NCI-H1417 (cell line): ENCODE data around the gene ATP11A.
"Not testable (repeated sequence)": the region's sequence is repeated elsewhere in the genome, so short reads cannot be mapped to it uniquely, and the experiment has no call there.

Source experiments
- DNase-seq, 3 experiments: peaks; one replicate each; lab custom pipeline; 2025; lab: John Stamatoyannopoulos, UW

Gene ATP11A

GRCh38 chr13:112880221-112880641, 190.4 kb downstream of the ATP11A start:
- no peak for DNase-seq

- DNase-seq: no peak
Measured at GRCh38 chr13:112880976-112881540, 191.2 kb downstream of the ATP11A start.

GRCh38 chr13:112881656-112882554, 192.1 kb downstream of the ATP11A start:
- no peak for DNase-seq

- DNase-seq: no peak
Measured at GRCh38 chr13:112882555-112883024, 192.8 kb downstream of the ATP11A start.

- DNase-seq: no peak
Measured at GRCh38 chr13:112883241-112883945, 193.6 kb downstream of the ATP11A start.

GRCh38 chr13:112884700-112885099, 194.9 kb downstream of the ATP11A start:
- DNase-seq: not testable (repeated sequence)

GRCh38 chr13:112885242-112885781, 195.5 kb downstream of the ATP11A start:
- DNase-seq: no peak

GRCh38 chr13:112885782-112886268, 196.0 kb downstream of the ATP11A start:
- peak; percentile 90 to 96 (median 95) for DNase-seq

- peak in 2 of 3 experiments; percentile 89 to 90 for DNase-seq
Measured at GRCh38 chr13:112887151-112887550, 197.3 kb downstream of the ATP11A start.

GRCh38 chr13:112887557-112887991, 197.7 kb downstream of the ATP11A start:
- no peak for DNase-seq

- DNase-seq: no peak
Measured at GRCh38 chr13:112888238-112889111, 198.6 kb downstream of the ATP11A start.

GRCh38 chr13:112889351-112890290, 199.8 kb downstream of the ATP11A start:
- DNase-seq: no peak

GRCh38 chr13:112890316-112891145, 200.7 kb downstream of the ATP11A start:
- no peak for DNase-seq

- peak; percentile 52 to 99 (median 97) for DNase-seq
Measured at GRCh38 chr13:112891477-112892401, 201.9 kb downstream of the ATP11A start.

GRCh38 chr13:112892426-112893206, 202.8 kb downstream of the ATP11A start:
- peak in 2 of 3 experiments; percentile 80 to 84 for DNase-seq

- no peak for DNase-seq
Measured at GRCh38 chr13:112893207-112893569, 203.3 kb downstream of the ATP11A start.
